A172 (cell line): ENCODE data around the gene CLK4. TPM values are rescaled to one million over a fixed set of nuclear protein-coding genes. Genes with fewer than 3 reads are reported as not detected.

Experiments used
- DNase-seq: peaks from one replicate; pipeline ENCODE4 v3.0.0-alpha.2; 2015; ENCODE audit warnings: low spot score
- total RNA-seq: library from RNA; depleted of rRNA; stranded (reverse); fragments of >200 nt; shearing (Covaris generic); gene quantifications from 2 replicates; pipeline ENCODE4 v1.2.3, GENCODE V29; 2014; rRNA removed

CLK4 gene
- total RNA-seq, 1 experiment from 2014 or later: 15.1 TPM

- DNase-seq: no peak
Observed at GRCh38 chr5:178554311-178554710, 72.5 kb downstream of the CLK4 start.

DNA sequence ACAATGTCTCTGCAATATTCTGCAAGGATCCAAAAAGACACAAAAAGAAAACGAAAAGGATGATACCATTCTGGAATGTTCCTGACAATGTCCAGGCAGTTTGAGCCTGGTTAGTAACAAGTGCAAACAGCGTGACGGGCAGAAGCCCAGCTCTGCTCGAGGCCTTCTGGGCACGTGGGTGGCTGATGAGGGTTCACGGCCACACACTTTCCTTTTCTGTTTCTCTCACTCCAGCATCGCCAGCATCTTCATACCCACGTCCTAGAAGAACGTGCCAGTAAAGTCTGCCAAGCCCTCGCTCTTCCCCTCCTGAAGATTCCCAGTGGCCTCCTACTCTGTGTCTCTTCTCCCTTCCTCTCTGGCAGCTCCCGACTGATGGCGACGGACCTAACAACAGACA is 73.3 kb downstream of the CLK4 start:
- no peak for DNase-seq

Other genes with a start within 250 kb of the CLK4 start
- not detected in 2 replicates for gene COL23A1, start 36.7 kb downstream of the CLK4 start, total RNA-seq
- 4.2 and 5.4 TPM in 2 replicates for gene ZNF354A, start 103.6 kb upstream of the CLK4 start, total RNA-seq
- 8.8 and 10.0 TPM in 2 replicates for gene ZNF354B, start 232.9 kb upstream of the CLK4 start, total RNA-seq